Mucosa of descending colon (tissue), 3 donors: ENCODE data around the gene SPNS1. TPM values are rescaled to one million over a fixed set of nuclear protein-coding genes. Genes with fewer than 3 reads are reported as not detected.
"Not testable (repeated sequence)": the region's sequence is repeated elsewhere in the genome, so short reads cannot be mapped to it uniquely, and the experiment has no call there.

Experiments
- ATAC-seq: fragments of 200-7000 bp; cut with Tn5 transposase; one replicate; pipeline ENCODE4 v1.9.1; 2020; ENCODE audit warnings: mild to moderate bottlenecking, moderate library complexity
- DNase-seq, 3 donors: peaks; one replicate each; pipeline ENCODE4 v3.0.0-alpha.2; 2020
- H3K36me3 ChIP-seq: fragments of 200-600 bp; one replicate; pipeline ENCODE4 v1.8.0; 2021; ENCODE audit warnings: low read depth, mild to moderate bottlenecking
- H3K4me1 ChIP-seq: fragments of 200-600 bp; one replicate; pipeline ENCODE4 v1.8.0; 2021; ENCODE audit warnings: low read depth, mild to moderate bottlenecking
- H3K4me3 ChIP-seq: fragments of 200-600 bp; one replicate; pipeline ENCODE4 v1.8.0; 2021; ENCODE audit warnings: mild to moderate bottlenecking
- H3K9me3 ChIP-seq: fragments of 200-600 bp; one replicate; pipeline ENCODE4 v1.8.0; 2021; ENCODE audit warnings: mild to moderate bottlenecking
- CTCF ChIP-seq: fragments of 200-600 bp; IDR thresholded peaks from one replicate; pipeline ENCODE4 v1.8.0; 2022; ENCODE audit warnings: antibody characterized with exemption, mild to moderate bottlenecking
- intact Hi-C, 2 donors: fragments of 100-400 bp; cut with DNase I in 1 of 2; cut with micrococcal nuclease in 1 of 2; formaldehyde crosslinking; loops; one replicate each; pipeline versions ENCODE4 v1.11.0 to v1.11.1; 2022; cut with DNase I, micrococcal nuclease
- total RNA-seq, 3 donors: library from RNA; stranded (reverse); fragmentation: NEBNext Ultra II Directional in 2 of 3; extraction: Animal tissue kit (Norgen Biotek cat#: 25700) in 2 of 3; gene quantifications; one replicate each; pipeline versions ENCODE4 v1.2.1 to v1.2.4, GENCODE V29; 2021 to 2023
- donor health status: DM: no; HTN: no; CAD: no; lungs with moderate emphysema.
- donor health status: DM: no; HTN: no; CAD: no.
- donor health status: DM: no; HTN: yes; CAD: no.

SPNS1 gene
- total RNA-seq, 3 donors from 2014 or later = 28.2 to 31.0 (median 30.3) TPM

DNA sequence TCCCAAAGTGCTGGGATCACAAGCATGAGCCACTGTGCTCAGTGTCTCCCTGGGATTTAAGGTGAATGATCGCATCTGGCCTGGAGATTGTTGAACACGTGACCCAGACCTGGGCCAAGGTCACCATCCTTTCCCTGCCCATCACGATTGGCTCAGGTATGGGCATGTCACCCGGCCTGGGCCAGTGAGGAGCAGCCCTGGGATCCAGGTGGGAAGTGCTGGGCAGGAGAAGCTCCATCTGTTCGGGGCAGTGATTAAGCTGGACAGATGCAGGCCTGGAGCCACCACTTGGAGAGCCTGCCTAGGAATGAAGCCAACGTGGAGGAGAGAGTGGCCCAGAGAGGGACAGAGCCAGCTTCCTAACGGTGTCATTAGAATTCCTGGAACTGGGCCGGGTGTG is 17.1 kb downstream of the SPNS1 start:
- TF ChIP-seq CTCF = no peak
- H3K4me1 ChIP-seq = no peaks in the 10 kb centered on the region
- ATAC-seq (peak; percentile 16), DNase-seq (no peak)
- intact Hi-C loops = no loop called here
- no peak overlapping the region for H3K4me3 ChIP-seq
- peaks cover 3% of the 10 kb centered on the region for H3K9me3 ChIP-seq
- no peaks in the 10 kb centered on the region for H3K36me3 ChIP-seq

DNA sequence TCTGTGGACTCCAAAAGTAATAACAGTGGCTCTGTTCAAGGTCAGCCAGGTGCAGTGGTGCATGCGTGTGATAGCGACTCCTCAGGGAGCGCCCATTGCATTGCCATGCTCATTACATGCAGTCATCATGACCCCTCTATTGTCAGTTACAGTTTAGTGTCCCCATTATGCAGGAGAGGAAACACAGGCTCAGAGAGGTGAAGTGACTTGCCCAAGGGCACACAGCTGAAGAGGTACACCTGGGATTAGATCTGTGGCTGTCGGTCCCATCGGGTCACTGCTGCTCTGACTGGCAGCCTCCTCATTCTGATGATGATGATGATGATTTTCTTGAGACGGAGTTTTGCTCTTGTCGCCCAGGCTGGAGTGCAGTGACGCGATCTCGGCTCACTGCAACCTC is 17.9 kb downstream of the SPNS1 start:
- Histone ChIP-seq H3K9me3 (no peaks in the 10 kb centered on the region), H3K36me3 (no peaks in the 10 kb centered on the region), H3K4me1 (no peaks in the 10 kb centered on the region), H3K4me3 (no peak overlapping the region)
- DNase-seq (no peak), ATAC-seq (no peak)
- no peak for TF ChIP-seq CTCF
- intact Hi-C loops = no loop called here

GRCh38 chr16:28998837-28999236 is 24.3 kb downstream of the SPNS1 start:
- Histone ChIP-seq H3K4me3 (no peak overlapping the region), H3K9me3 (no peaks in the 10 kb centered on the region), H3K4me1 (no peaks in the 10 kb centered on the region), H3K36me3 (no peaks in the 10 kb centered on the region)
- intact Hi-C loops = no loop called here
- no peak for TF ChIP-seq CTCF
- ATAC-seq (no peak), DNase-seq (no peak)

DNA sequence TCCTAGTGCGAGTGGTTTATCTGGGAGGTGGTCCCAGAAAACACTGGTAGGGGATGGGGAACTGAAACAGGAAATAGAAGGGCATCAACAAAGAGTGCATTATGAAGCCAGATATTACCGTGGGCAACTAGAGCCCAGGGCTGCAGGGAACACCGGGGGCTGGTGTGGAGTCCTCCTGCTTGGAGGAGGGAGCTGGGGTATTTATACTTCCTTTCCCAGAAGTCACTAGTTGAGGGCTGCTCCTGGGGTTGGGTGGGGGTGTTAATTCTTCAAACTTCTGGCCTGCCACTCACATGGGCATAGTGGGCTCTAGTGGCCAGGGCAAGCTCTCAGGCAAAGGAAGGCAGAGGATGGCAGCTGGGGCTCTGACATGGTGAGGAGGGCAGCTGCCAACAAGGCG is 25.0 kb downstream of the SPNS1 start:
- no peaks in the 10 kb centered on the region for H3K9me3 ChIP-seq
- intact Hi-C loops = no loop called here
- no peak overlapping the region for H3K4me3 ChIP-seq
- DNase-seq (no peak), ATAC-seq (no peak)
- H3K4me1 ChIP-seq = no peaks in the 10 kb centered on the region
- no peaks in the 10 kb centered on the region for H3K36me3 ChIP-seq
- TF ChIP-seq CTCF = no peak

DNA sequence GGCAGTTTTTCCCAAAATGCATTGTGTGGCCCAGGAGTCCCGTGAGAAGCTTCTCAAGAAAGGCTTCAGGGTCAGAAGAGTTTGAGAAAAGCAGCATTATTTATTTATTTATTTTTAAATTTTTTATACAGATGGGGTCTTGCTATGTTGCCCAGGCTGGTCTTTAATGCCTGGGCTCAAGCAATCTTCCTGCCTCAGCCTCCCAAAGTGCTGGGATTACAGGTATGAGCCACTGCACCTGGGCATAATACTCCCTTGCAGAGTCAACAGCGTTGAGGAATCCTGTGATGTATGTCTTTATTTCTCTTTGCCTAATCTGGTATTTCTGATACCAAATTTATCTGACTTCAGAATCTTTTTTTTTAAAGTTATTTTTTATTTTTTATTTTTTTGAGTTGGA is 25.4 kb downstream of the SPNS1 start:
- DNase-seq (no peak), ATAC-seq (no peak)
- Histone ChIP-seq H3K9me3 (no peaks in the 10 kb centered on the region), H3K36me3 (no peaks in the 10 kb centered on the region), H3K4me1 (no peaks in the 10 kb centered on the region), H3K4me3 (no peak overlapping the region)
- intact Hi-C loops = no loop called here
- TF ChIP-seq CTCF = no peak

DNA sequence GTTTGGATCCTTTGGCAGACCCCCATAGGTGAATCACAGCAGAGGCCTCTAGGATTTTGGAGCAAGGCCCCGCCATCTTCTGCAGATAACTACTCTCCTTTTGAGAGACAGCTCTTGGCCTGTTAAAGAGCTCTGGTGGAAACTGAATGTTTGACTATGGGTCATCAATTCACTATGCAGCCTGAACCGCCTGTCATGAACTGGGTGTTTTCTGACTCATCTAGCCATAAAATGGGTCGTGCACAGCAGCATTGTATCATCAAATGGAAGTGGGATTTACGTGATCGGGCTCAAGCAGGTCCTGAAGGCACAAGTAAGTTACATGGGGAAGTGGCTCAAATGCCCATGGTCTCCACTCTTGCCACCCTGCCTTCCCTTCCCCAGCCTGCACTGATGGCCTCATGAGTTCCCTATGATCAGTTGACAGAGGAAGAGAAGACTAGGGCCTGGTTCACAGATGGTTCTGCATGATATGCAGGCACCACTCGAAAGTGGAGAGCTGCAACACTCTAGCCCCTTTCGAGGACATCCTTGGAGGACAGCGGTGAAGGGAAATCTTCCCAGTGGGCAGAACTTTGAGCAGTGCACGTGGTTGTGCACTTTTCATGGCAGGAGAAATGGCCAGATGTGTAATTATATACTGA is 30.0 kb downstream of the SPNS1 start:
- H3K9me3 ChIP-seq, intact Hi-C loops, DNase-seq, H3K36me3 ChIP-seq, ATAC-seq, H3K4me3 ChIP-seq, H3K4me1 ChIP-seq: not testable (repeated sequence)
